Measurements from ENCODE around the gene TCF20. TPM values are rescaled to one million over a fixed set of nuclear protein-coding genes. Genes with fewer than 3 reads are reported as not detected.

The TCF20 gene
- total RNA-seq, 2 experiments from 2014 or later, result 61.6 to 64.1 TPM

DNA sequence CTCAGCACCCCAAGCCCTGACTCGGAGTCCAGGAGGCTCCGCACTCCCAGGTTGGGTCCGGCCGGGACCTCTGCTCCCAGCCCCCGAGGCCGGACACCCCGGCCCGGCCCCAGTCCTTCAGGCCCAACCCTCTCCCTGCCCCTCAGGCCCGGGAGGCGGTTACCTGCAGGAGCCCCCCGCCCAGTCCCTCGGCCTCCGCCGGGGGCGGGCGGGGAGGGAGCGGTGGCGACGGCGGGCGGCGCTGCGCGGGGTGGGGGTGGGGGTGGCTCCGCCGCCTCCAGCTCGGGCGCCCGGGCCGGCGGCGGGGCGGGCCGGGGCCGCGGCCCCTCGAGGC lies 310 bp downstream of the TCF20 start:
- CTCF ChIA-PET, result no interaction called here
- Mint-ChIP-seq H3K27me3 (no peaks in the 10 kb centered on the region), H3K4me3 (peak overlapping the region; percentile 82), H3K4me1 (ENCODE audit: low read depth) (peaks cover 42% of the 10 kb centered on the region), H3K27ac (peak overlapping the region; percentile 87), H3K9me3 (no peaks in the 10 kb centered on the region), H3K36me3 (ENCODE audit: low read depth) (peaks cover 10% of the 10 kb centered on the region)
- no peaks in the 10 kb centered on the region for H3K9me3 ChIP-seq (ENCODE audit: control insufficient read depth in 1 of 2, insufficient read depth in 1 of 2, low read length in 2 of 2)
- peak overlapping the region; percentile 85 for H3K4me3 ChIP-seq (ENCODE audit: low read length)
- DNase-seq (peak in 3 of 14 experiments; percentile 9 to 47 (median 26)), ATAC-seq (ENCODE audit: poor library complexity) (peak; percentile 64)
- POLR2A ChIA-PET, result interaction anchor here (1.0 kb wide), 1 partner anchor 174 kb away, joined by 3 read pairs; no protein-coding TSS in a partner anchor
- H3K27me3 ChIP-seq (ENCODE audit: control insufficient read depth in 1 of 2, insufficient read depth in 2 of 2, low read length in 2 of 2), result no peaks in the 10 kb centered on the region
- TF ChIP-seq, protein P1, sequence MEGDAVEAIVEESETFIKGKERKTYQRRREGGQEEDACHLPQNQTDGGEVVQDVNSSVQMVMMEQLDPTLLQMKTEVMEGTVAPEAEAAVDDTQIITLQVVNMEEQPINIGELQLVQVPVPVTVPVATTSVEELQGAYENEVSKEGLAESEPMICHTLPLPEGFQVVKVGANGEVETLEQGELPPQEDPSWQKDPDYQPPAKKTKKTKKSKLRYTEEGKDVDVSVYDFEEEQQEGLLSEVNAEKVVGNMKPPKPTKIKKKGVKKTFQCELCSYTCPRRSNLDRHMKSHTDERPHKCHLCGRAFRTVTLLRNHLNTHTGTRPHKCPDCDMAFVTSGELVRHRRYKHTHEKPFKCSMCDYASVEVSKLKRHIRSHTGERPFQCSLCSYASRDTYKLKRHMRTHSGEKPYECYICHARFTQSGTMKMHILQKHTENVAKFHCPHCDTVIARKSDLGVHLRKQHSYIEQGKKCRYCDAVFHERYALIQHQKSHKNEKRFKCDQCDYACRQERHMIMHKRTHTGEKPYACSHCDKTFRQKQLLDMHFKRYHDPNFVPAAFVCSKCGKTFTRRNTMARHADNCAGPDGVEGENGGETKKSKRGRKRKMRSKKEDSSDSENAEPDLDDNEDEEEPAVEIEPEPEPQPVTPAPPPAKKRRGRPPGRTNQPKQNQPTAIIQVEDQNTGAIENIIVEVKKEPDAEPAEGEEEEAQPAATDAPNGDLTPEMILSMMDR (IDR thresholded peaks at IDR 0.05), result no peak
- H3K27ac ChIP-seq (ENCODE audit: low read depth in 1 of 2, low read length in 2 of 2), result peak overlapping the region; percentile 60 to 85
- intact Hi-C loops (cut with DNase I, micrococcal nuclease), result loop anchor here in 1 of 2 experiments (2.0 to 5.0 kb wide), 2 partner anchors 72 to 99 kb away; no protein-coding TSS in a partner anchor
- no peaks in the 10 kb centered on the region for H3K36me3 ChIP-seq (ENCODE audit: insufficient read depth, low read length)
- H3K4me1 ChIP-seq (ENCODE audit: insufficient read depth, low read length), result peaks cover 45% of the 10 kb centered on the region

GRCh38 chr22:42269432-42270175 lies 849 bp downstream of the TCF20 start:
- Mint-ChIP-seq H3K4me3 (peak overlapping the region; percentile 95), H3K36me3 (ENCODE audit: low read depth) (peaks cover 10% of the 10 kb centered on the region), H3K9me3 (no peaks in the 10 kb centered on the region), H3K27me3 (no peaks in the 10 kb centered on the region), H3K4me1 (ENCODE audit: low read depth) (peaks cover 47% of the 10 kb centered on the region), H3K27ac (peak overlapping the region; percentile 87)
- DNase-seq, result peak; percentile 41 to 84 (median 68)
- Histone ChIP-seq H3K4me3 (ENCODE audit: low read length) (peak overlapping the region; percentile 85), H3K9me3 (ENCODE audit: control insufficient read depth in 1 of 2, insufficient read depth in 1 of 2, low read length in 2 of 2) (no peaks in the 10 kb centered on the region), H3K27me3 (ENCODE audit: control insufficient read depth in 1 of 2, insufficient read depth in 2 of 2, low read length in 2 of 2) (no peaks in the 10 kb centered on the region), H3K36me3 (ENCODE audit: insufficient read depth, low read length) (no peaks in the 10 kb centered on the region), H3K4me1 (ENCODE audit: insufficient read depth, low read length) (peaks cover 48% of the 10 kb centered on the region), H3K27ac (ENCODE audit: low read depth in 1 of 2, low read length in 2 of 2) (peak overlapping the region; percentile 60 to 85)
- TF ChIP-seq, protein P1 (IDR thresholded peaks at IDR 0.05), result peak; percentile 29
- ChIA-PET POLR2A (interaction anchor here (1.0 to 1.1 kb wide), 2 partner anchors 9 to 174 kb away, joined by 3 to 4 read pairs; no protein-coding TSS in a partner anchor), CTCF (no interaction called here)
- ATAC-seq (ENCODE audit: poor library complexity), result peak; percentile 66
- intact Hi-C loops (cut with DNase I, micrococcal nuclease), result loop anchor here (1.0 to 5.0 kb wide), 5 partner anchors 36 to 177 kb away; partner anchors contain the start of gene NDUFA6 (in 1 of the 2)

GRCh38 chr22:42268852-42269410 lies 1.5 kb downstream of the TCF20 start:
- peak overlapping the region; percentile 85 for H3K4me3 ChIP-seq (ENCODE audit: low read length)

More at GRCh38 chr22:42268852-42269410, 1.5 kb downstream of the TCF20 start:
- ATAC-seq (ENCODE audit: poor library complexity), result no peak
- Mint-ChIP-seq H3K27ac (peak overlapping the region; percentile 87), H3K9me3 (no peaks in the 10 kb centered on the region), H3K27me3 (no peaks in the 10 kb centered on the region), H3K4me3 (peak overlapping the region; percentile 95), H3K36me3 (ENCODE audit: low read depth) (peaks cover 10% of the 10 kb centered on the region), H3K4me1 (ENCODE audit: low read depth) (peaks cover 54% of the 10 kb centered on the region)
- Histone ChIP-seq H3K36me3 (ENCODE audit: insufficient read depth, low read length) (no peaks in the 10 kb centered on the region), H3K27me3 (ENCODE audit: control insufficient read depth in 1 of 2, insufficient read depth in 2 of 2, low read length in 2 of 2) (no peaks in the 10 kb centered on the region), H3K9me3 (ENCODE audit: control insufficient read depth in 1 of 2, insufficient read depth in 1 of 2, low read length in 2 of 2) (no peaks in the 10 kb centered on the region), H3K27ac (ENCODE audit: low read depth in 1 of 2, low read length in 2 of 2) (peak overlapping the region; percentile 34 to 85), H3K4me1 (ENCODE audit: insufficient read depth, low read length) (peaks cover 52% of the 10 kb centered on the region)
- DNase-seq, result peak in 1 of 14 experiments; percentile 17
- ChIA-PET POLR2A (interaction anchor here (1.0 to 1.1 kb wide), 3 partner anchors 9 to 1030 kb away, joined by 3 to 5 read pairs (median 4); no protein-coding TSS in a partner anchor), CTCF (no interaction called here)
- TF ChIP-seq, protein P1 (IDR thresholded peaks at IDR 0.05), result no peak
- intact Hi-C loops (cut with DNase I, micrococcal nuclease), result loop anchor here (1.0 to 5.0 kb wide), 3 partner anchors 36 to 177 kb away; partner anchors contain the start of gene NDUFA6 (in 1 of the 2)
